ENCODE results near the gene GGT6.

GGT6 gene

DNA sequence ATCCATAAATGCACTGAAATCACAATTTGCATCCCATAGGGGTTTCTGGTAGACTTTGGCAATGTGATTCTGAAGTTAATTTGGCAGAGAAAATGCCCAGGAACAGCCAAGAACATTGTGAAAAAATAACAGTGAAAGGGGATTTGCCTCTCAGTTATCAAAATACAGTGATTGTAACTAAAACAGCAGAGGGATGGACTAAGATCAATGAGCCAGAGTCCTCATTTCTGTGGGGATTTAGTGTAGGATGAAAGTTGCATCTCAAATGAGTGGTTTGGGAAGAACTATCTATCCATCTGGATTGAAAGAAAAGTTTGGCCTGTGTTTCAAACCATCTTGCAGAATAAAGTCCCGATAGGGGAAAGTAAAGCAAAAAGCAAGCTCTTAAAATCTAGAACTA lies 33.2 kb downstream of the GGT6 start:
- Histone ChIP-seq H3K36me3 (ENCODE audit: control insufficient read depth, insufficient read depth, low read length) (no peaks in the 10 kb centered on the region), H3K27me3 (replicated peaks; ENCODE audit: control insufficient read depth, insufficient read depth, low read length) (no peaks in the 10 kb centered on the region; the same call in 1 of the 2 replicates), H3K4me3 (replicated peaks; ENCODE audit: low read depth, low read length) (no peak overlapping the region)
- no peak for DNase-seq (ENCODE audit: extremely low read depth, insufficient read length)
- TF ChIP-seq, protein P1, sequence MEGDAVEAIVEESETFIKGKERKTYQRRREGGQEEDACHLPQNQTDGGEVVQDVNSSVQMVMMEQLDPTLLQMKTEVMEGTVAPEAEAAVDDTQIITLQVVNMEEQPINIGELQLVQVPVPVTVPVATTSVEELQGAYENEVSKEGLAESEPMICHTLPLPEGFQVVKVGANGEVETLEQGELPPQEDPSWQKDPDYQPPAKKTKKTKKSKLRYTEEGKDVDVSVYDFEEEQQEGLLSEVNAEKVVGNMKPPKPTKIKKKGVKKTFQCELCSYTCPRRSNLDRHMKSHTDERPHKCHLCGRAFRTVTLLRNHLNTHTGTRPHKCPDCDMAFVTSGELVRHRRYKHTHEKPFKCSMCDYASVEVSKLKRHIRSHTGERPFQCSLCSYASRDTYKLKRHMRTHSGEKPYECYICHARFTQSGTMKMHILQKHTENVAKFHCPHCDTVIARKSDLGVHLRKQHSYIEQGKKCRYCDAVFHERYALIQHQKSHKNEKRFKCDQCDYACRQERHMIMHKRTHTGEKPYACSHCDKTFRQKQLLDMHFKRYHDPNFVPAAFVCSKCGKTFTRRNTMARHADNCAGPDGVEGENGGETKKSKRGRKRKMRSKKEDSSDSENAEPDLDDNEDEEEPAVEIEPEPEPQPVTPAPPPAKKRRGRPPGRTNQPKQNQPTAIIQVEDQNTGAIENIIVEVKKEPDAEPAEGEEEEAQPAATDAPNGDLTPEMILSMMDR (IDR thresholded peaks at IDR 0.05; ENCODE audit: insufficient read depth, low read length, poor library complexity, severe bottlenecking), result no peak

DNA sequence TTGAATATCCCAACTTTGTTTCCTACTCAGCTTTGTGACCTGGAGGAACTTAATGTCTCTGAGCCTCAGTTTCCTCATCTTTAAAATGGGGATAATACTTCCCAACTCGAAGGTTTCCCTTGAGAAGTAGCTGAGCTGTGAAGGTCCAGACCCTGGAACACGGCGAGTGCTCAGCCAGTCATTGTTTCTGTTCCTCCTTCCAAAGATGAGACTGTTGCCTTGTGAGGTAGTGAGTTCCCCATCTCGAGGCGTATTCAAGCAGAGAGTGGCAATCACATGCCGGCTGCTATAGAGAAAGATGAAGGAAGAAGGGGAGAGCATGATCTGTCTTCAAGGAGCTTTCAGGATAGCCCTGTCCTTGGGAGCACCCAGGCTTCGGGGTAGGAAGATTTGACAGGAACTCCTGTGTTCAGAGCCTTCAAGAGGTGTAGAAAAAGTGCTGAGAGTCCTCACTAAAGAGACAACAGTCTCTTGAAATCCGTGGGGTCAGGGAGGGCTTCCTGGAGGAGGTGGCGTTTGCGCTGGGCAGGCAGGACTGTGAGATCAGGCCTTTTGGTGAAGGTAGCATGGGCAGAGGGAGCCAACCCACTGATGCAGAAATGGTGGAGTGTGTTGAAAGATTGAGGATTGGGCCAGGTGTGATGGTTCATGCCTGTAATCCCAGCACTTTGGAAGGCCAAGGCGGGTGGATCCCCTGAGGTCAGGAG lies 34.5 kb downstream of the GGT6 start:
- H3K36me3 ChIP-seq (ENCODE audit: control insufficient read depth, insufficient read depth, low read length), result no peaks in the 10 kb centered on the region
- H3K27me3 ChIP-seq (replicated peaks; ENCODE audit: control insufficient read depth, insufficient read depth, low read length), result no peaks in the 10 kb centered on the region; the same call in 1 of the 2 replicates
- TF ChIP-seq, protein P1 (IDR thresholded peaks at IDR 0.05; ENCODE audit: insufficient read depth, low read length, poor library complexity, severe bottlenecking), result no peak
- no peak for DNase-seq (ENCODE audit: extremely low read depth, insufficient read length)
- H3K4me3 ChIP-seq (replicated peaks; ENCODE audit: low read depth, low read length), result no peak overlapping the region

DNA sequence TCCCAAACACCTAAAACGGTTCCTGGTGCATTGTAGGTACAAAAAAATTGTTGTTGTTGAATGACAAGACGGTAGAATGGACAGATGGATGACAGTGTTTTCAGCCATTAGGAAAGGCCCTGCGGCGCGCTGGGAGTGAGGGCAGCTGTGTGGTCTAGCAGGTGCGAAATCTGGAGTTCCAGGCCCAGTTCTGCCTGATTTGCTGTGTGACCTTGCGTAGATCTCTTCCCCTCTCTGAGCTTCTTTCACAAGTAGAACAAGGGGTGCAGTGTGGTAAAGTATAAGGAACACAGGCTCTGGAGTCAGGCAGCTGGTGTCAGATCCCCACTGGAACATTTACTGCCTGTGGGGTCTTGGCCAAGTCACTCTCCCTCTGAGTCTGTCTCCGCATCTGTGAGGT lies 36.4 kb downstream of the GGT6 start:
- H3K4me3 ChIP-seq (replicated peaks; ENCODE audit: low read depth, low read length), result no peak overlapping the region
- H3K36me3 ChIP-seq (ENCODE audit: control insufficient read depth, insufficient read depth, low read length), result no peaks in the 10 kb centered on the region
- DNase-seq (ENCODE audit: extremely low read depth, insufficient read length), result no peak
- H3K27me3 ChIP-seq (replicated peaks; ENCODE audit: control insufficient read depth, insufficient read depth, low read length), result no peaks in the 10 kb centered on the region; the same call in 1 of the 2 replicates
- TF ChIP-seq, protein P1 (IDR thresholded peaks at IDR 0.05; ENCODE audit: insufficient read depth, low read length, poor library complexity, severe bottlenecking), result no peak

DNA sequence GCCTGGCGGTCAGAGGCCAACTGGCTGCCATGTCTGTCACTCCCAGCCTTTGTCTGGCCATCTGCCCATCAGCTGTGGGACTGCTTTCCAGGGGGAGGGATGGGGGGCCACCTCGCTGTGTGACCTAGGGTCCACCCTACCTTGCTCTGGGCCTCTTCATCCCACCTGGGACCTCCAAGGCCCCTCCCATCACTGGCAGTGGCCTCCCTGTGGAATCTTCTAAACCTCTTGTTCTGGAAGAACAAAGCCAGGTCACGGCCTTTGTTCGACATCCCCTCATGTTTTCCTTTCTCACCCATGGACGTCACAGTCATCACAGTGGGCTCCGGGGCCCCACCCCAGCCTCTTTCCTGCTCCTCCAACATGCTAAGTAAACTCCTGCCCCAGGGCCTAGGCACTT lies 37.7 kb downstream of the GGT6 start:
- no peaks in the 10 kb centered on the region; the same call in 1 of the 2 replicates for H3K27me3 ChIP-seq (replicated peaks; ENCODE audit: control insufficient read depth, insufficient read depth, low read length)
- no peak overlapping the region for H3K4me3 ChIP-seq (replicated peaks; ENCODE audit: low read depth, low read length)
- TF ChIP-seq, protein P1 (IDR thresholded peaks at IDR 0.05; ENCODE audit: insufficient read depth, low read length, poor library complexity, severe bottlenecking), result no peak
- H3K36me3 ChIP-seq (ENCODE audit: control insufficient read depth, insufficient read depth, low read length), result no peaks in the 10 kb centered on the region
- DNase-seq (ENCODE audit: extremely low read depth, insufficient read length), result no peak

DNA sequence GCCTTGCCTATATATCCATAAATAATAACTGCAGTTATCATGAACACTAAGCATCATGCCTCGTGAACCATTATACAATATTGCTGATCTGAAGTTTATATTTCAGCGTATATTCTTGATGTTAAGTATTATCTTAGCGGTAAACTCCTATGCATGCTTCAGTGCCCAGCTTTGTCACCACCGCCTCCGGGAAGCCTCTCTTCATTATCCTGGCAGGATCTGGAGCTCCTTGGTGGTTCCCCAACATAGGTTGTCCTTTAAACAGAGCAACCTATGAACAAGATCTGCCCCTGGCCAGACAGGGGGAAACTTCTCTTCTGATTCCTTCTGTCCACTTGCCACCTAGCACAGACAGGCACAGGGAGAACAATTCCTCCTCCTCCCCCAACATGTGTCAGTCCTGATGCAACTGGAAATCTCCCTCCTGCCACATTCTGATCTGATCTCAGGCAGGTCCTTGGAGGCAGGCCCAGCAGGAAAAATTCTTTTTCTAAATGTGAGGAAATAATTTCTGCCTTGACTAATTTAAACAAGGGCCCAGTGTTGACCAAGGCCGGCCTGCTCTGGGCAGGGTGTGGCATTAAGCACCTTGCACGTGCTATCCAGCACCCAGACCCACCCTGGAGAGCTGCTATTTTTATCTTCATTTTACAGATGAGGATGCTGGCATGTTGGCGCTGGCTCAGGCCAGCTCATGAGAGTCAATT lies 39.3 kb downstream of the GGT6 start:
- Histone ChIP-seq H3K4me3 (replicated peaks; ENCODE audit: low read depth, low read length) (no peak overlapping the region), H3K36me3 (ENCODE audit: control insufficient read depth, insufficient read depth, low read length) (no peaks in the 10 kb centered on the region), H3K27me3 (replicated peaks; ENCODE audit: control insufficient read depth, insufficient read depth, low read length) (no peaks in the 10 kb centered on the region)
- no peak for DNase-seq (ENCODE audit: extremely low read depth, insufficient read length)
- TF ChIP-seq, protein P1 (IDR thresholded peaks at IDR 0.05; ENCODE audit: insufficient read depth, low read length, poor library complexity, severe bottlenecking), result no peak
